HepG2 (cell line): ENCODE data around the gene LTA4H. TPM values are rescaled to one million over a fixed set of nuclear protein-coding genes. Genes with fewer than 3 reads are reported as not detected.

Source experiments
- BCLAF1 ChIP-seq: fragments of 450-650 bp; IDR thresholded peaks from 2 replicates; pipeline ENCODE4 v1.6.1; 2017; ENCODE audit warnings: mild to moderate bottlenecking
- CREM ChIP-seq, 2 experiments: sonication (generic) in 1 of 2; formaldehyde crosslinking in 1 of 2; IDR thresholded peaks; 2 replicates each; pipeline versions ENCODE4 v1.4.0 to v1.6.1; 2016 to 2020; ENCODE audit warnings: antibody characterized with exemption in 1 of 2, mild to moderate bottlenecking in 1 of 2, missing genetic modification reagents in 1 of 2
- ETV5 ChIP-seq: IDR thresholded peaks from 2 replicates; pipeline ENCODE4 v1.6.1; 2018; ENCODE audit warnings: missing biosample characterization, missing genetic modification reagents, inconsistent platforms, borderline replicate concordance
- IRF2 ChIP-seq: IDR thresholded peaks from 2 replicates; pipeline ENCODE4 v1.6.1; 2018; ENCODE audit warnings: missing genetic modification reagents, missing compliant biosample characterization
- JARID2 ChIP-seq: sonication (generic); formaldehyde crosslinking; IDR thresholded peaks from 2 replicates; pipeline ENCODE4 v1.8.1; 2023; ENCODE audit warnings: missing genetic modification reagents, inconsistent platforms; ENCODE audit not compliant: insufficient replicate concordance
- KDM6A ChIP-seq: IDR thresholded peaks from 2 replicates; pipeline ENCODE4 v1.6.1; 2016; ENCODE audit warnings: low read depth
- NFE2L2 ChIP-seq: fragments of 150-350 bp; IDR thresholded peaks from 2 replicates; pipeline ENCODE4 v1.6.1; 2014; ENCODE audit warnings: low read length
- NR2F1 ChIP-seq, 2 experiments: fragments of 450-650 bp in 1 of 2; formaldehyde crosslinking in 1 of 2; IDR thresholded peaks; 2 replicates each; pipeline versions ENCODE4 v1.5.0 to v1.6.1; 2016 to 2020; ENCODE audit warnings: mild to moderate bottlenecking in 1 of 2, missing compliant biosample characterization in 1 of 2, missing genetic modification reagents in 1 of 2, moderate library complexity in 1 of 2
- RXRB ChIP-seq: IDR thresholded peaks from 2 replicates; pipeline ENCODE4 v1.6.1; 2016; ENCODE audit warnings: borderline replicate concordance, missing genetic modification reagents, missing compliant biosample characterization
- SOX5 ChIP-seq: IDR thresholded peaks from 2 replicates; pipeline ENCODE4 v1.6.1; 2016; ENCODE audit warnings: borderline replicate concordance
- TEAD3 ChIP-seq: optimal IDR thresholded peaks from 2 replicates; pipeline ENCODE3; 2016; ENCODE audit warnings: borderline replicate concordance
- ZBTB40 ChIP-seq, 2 experiments: fragments of 450-650 bp in 1 of 2; sonication (generic) in 1 of 2; formaldehyde crosslinking in 1 of 2; IDR thresholded peaks; 2 replicates each; pipeline versions ENCODE4 v1.6.1 to v1.8.0; 2016 to 2022; ENCODE audit warnings: antibody characterized with exemption in 1 of 2, mild to moderate bottlenecking in 1 of 2, missing genetic modification reagents in 1 of 2
- ZFP36 ChIP-seq: fragments of 150-350 bp; IDR thresholded peaks from 2 replicates; pipeline ENCODE4 v1.6.1; 2018; ENCODE audit warnings: borderline replicate concordance, low read length, low read depth; ENCODE audit not compliant: partially characterized antibody
- ZFP36L2 ChIP-seq: sonication (generic); formaldehyde crosslinking; IDR thresholded peaks from 2 replicates; pipeline ENCODE4 v1.4.0; 2020; ENCODE audit warnings: missing genetic modification reagents
- ZNF326 ChIP-seq: sonication (generic); formaldehyde crosslinking; IDR thresholded peaks from 2 replicates; pipeline ENCODE4 v1.4.0; 2020; ENCODE audit warnings: missing genetic modification reagents, borderline replicate concordance
- ZNF460 ChIP-seq: sonication (generic); formaldehyde crosslinking; IDR thresholded peaks from 2 replicates; pipeline ENCODE4 v1.5.1; 2020; ENCODE audit warnings: missing genetic modification reagents, mild to moderate bottlenecking, borderline replicate concordance
- ZNF816 ChIP-seq: sonication (generic); formaldehyde crosslinking; IDR thresholded peaks from 2 replicates; pipeline ENCODE4 v1.8.0; 2022; ENCODE audit warnings: missing genetic modification reagents, mild to moderate bottlenecking, borderline replicate concordance
- polyA plus RNA-seq, 8 experiments: library from polyadenylated mRNA; depleted of rRNA in 3 of 8; stranded (reverse) in 7 of 8; unstranded in 1 of 8; fragments of >200 nt; fragmentation: Illumina TruSeq in 4 of 8; extraction: Trizol in 4 of 8; gene quantifications; 2 replicates each; pipeline versions ENCODE4 v1.2.1 to v1.2.3, GENCODE V29; 2011 to 2016; ENCODE audit warnings: low read depth in 4 of 8, missing spikeins in 1 of 8, mixed read lengths in 1 of 8; ENCODE audit not compliant: insufficient read depth in 1 of 8
- total RNA-seq, 5 experiments: library from RNA; depleted of rRNA; stranded (reverse); fragments of >200 nt; fragmentation: Illumina TruSeq; extraction: Trizol; gene quantifications; 2 replicates each; pipeline ENCODE4 v1.2.3, GENCODE V29; 2016; ENCODE audit warnings: low read depth in 1 of 5

LTA4H gene
- total and polyA plus RNA-seq, 2 of the 13 experiments (the other 11 are each of a cell fraction or from before 2014, with no cell fraction given): 87.5 to 90.4 TPM

GRCh38 chr12:96048393-96048969 lies 13.1 kb upstream of the LTA4H start (continued):
- TF ChIP-seq ZBTB40 (IDR thresholded peaks at IDR 0.05) (no peak), ZBTB40 (CRISPR knock-in tag; IDR thresholded peaks at IDR 0.05) (no peak), IRF2 (CRISPR knock-in tag) (peak; percentile 33; the same call in 1 of the 2 replicates), ZNF816 (CRISPR knock-in tag) (0 out of 2 replicates have a peak, but pooled peaks have one; percentile 38), JARID2 (CRISPR knock-in tag) (no peak), ZNF326 (CRISPR knock-in tag) (no peak), BCLAF1 (no peak), CREM (IDR thresholded peaks at IDR 0.05) (0 out of 2 replicates have a peak, but pooled peaks have one; percentile 19), CREM (CRISPR knock-in tag; IDR thresholded peaks at IDR 0.05) (no peak), ZNF460 (no peak), RXRB (CRISPR knock-in tag) (peak; percentile 43; the same call in 1 of the 2 replicates), KDM6A (no peak), TEAD3 (CRISPR knock-in tag) (peak; percentile 52), NR2F1 (CRISPR knock-in tag; IDR thresholded peaks at IDR 0.05) (peak; percentile 71 to 91; a peak in 3 of 4 replicates), ZFP36 (peak; percentile 62), SOX5 (CRISPR knock-in tag) (peak; percentile 58; the same call in 1 of the 2 replicates), NFE2L2 (no peak), ETV5 (peak; percentile 76; the same call in 1 of the 2 replicates), ZFP36L2 (CRISPR knock-in tag) (no peak)
